Colonic mucosa (tissue), 4 donors: ENCODE data around the gene KPNB1. TPM values are rescaled to one million over a fixed set of nuclear protein-coding genes. Genes with fewer than 3 reads are reported as not detected.
A peak's percentile ranks its signal among the peaks of the same experiment; 100 is the strongest.

ENCODE experiments used
- DNase-seq: peaks from one replicate; pipeline ENCODE4 v3.0.0-alpha.2; 2020
- H3K27ac ChIP-seq: fragments of 200-600 bp; one replicate; pipeline ENCODE4 v1.8.0; 2021
- H3K27me3 ChIP-seq: fragments of 200-600 bp; one replicate; pipeline ENCODE4 v1.8.0; 2021
- H3K36me3 ChIP-seq: fragments of 200-600 bp; one replicate; pipeline ENCODE4 v1.8.0; 2021
- H3K4me1 ChIP-seq: fragments of 200-600 bp; one replicate; pipeline ENCODE4 v1.8.0; 2021; ENCODE audit warnings: mild to moderate bottlenecking
- H3K4me3 ChIP-seq: fragments of 200-600 bp; one replicate; pipeline ENCODE4 v1.8.0; 2021
- H3K9ac ChIP-seq, 2 donors: one replicate each; pipeline ENCODE4 v1.7.0; 2013; ENCODE audit warnings: control low read depth in 2 of 2, low read depth in 2 of 2, low read length in 2 of 2
- H3K9me3 ChIP-seq: fragments of 200-600 bp; one replicate; pipeline ENCODE4 v1.8.0; 2021
- intact Hi-C: fragments of 100-400 bp; cut with DNase I; formaldehyde crosslinking; loops from one replicate; pipeline ENCODE4 v1.14.1; 2022
- total RNA-seq, 2 donors: library from RNA; stranded (reverse); fragmentation: NEBNext Ultra II Directional in 1 of 2; extraction: Animal tissue kit (Norgen Biotek cat#: 25700) in 1 of 2; gene quantifications; one replicate each; pipeline ENCODE4 v1.2.1, GENCODE V29; 2021
- TF ChIP-seq, protein P1 (sequence below): fragments of 200-600 bp; IDR thresholded peaks from one replicate; pipeline ENCODE4 v1.8.0; 2022; ENCODE audit warnings: antibody characterized with exemption, mild to moderate bottlenecking
- donor health status: healthy.
- donor health status: DM: no; HTN: no; CAD: no.
- donor health status: DM: no; HTN: no; CAD: no.

KPNB1 gene
- total RNA-seq, 2 donors from 2014 or later, result 247 to 356 TPM

- intact Hi-C loops, result no loop called here
- TF ChIP-seq, protein P1, sequence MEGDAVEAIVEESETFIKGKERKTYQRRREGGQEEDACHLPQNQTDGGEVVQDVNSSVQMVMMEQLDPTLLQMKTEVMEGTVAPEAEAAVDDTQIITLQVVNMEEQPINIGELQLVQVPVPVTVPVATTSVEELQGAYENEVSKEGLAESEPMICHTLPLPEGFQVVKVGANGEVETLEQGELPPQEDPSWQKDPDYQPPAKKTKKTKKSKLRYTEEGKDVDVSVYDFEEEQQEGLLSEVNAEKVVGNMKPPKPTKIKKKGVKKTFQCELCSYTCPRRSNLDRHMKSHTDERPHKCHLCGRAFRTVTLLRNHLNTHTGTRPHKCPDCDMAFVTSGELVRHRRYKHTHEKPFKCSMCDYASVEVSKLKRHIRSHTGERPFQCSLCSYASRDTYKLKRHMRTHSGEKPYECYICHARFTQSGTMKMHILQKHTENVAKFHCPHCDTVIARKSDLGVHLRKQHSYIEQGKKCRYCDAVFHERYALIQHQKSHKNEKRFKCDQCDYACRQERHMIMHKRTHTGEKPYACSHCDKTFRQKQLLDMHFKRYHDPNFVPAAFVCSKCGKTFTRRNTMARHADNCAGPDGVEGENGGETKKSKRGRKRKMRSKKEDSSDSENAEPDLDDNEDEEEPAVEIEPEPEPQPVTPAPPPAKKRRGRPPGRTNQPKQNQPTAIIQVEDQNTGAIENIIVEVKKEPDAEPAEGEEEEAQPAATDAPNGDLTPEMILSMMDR, result no peak
These were observed 38.0 kb downstream of the KPNB1 start for GRCh38 chr17:47687748-47688147.

GRCh38 chr17:47690121-47690520, 40.4 kb downstream of the KPNB1 start:
- Histone ChIP-seq H3K27me3 (no peaks in the 10 kb centered on the region), H3K4me1 (peaks cover 6% of the 10 kb centered on the region), H3K9me3 (no peaks in the 10 kb centered on the region), H3K36me3 (no peaks in the 10 kb centered on the region), H3K9ac (no peak overlapping the region), H3K4me3 (no peak overlapping the region), H3K27ac (no peak overlapping the region)
- no peak for DNase-seq
- TF ChIP-seq, protein P1, result no peak
- intact Hi-C loops, result loop anchor here (10.0 kb wide), 1 partner anchor 115 kb away; no protein-coding TSS in a partner anchor

More at GRCh38 chr17:47687748-47688147, 38.0 kb downstream of the KPNB1 start:
- no peaks in the 10 kb centered on the region for H3K27me3 ChIP-seq
- H3K9ac ChIP-seq, result no peak overlapping the region
- no peaks in the 10 kb centered on the region for H3K9me3 ChIP-seq
- H3K4me1 ChIP-seq, result no peaks in the 10 kb centered on the region
- no peak overlapping the region for H3K4me3 ChIP-seq
- H3K27ac ChIP-seq, result no peak overlapping the region
- no peaks in the 10 kb centered on the region for H3K36me3 ChIP-seq
- DNase-seq, result no peak

GRCh38 chr17:47692137-47692894, 42.6 kb downstream of the KPNB1 start:
- no peaks in the 10 kb centered on the region for H3K27me3 ChIP-seq
- H3K27ac ChIP-seq, result no peak overlapping the region
- H3K9ac ChIP-seq, result no peak overlapping the region
- DNase-seq, result no peak
- H3K36me3 ChIP-seq, result no peaks in the 10 kb centered on the region
- H3K9me3 ChIP-seq, result no peaks in the 10 kb centered on the region
- H3K4me3 ChIP-seq, result no peak overlapping the region
- intact Hi-C loops, result loop anchor here (10.0 kb wide), 1 partner anchor 112 kb away; no protein-coding TSS in a partner anchor
- peaks cover 9% of the 10 kb centered on the region for H3K4me1 ChIP-seq
- TF ChIP-seq, protein P1, result no peak

DNA sequence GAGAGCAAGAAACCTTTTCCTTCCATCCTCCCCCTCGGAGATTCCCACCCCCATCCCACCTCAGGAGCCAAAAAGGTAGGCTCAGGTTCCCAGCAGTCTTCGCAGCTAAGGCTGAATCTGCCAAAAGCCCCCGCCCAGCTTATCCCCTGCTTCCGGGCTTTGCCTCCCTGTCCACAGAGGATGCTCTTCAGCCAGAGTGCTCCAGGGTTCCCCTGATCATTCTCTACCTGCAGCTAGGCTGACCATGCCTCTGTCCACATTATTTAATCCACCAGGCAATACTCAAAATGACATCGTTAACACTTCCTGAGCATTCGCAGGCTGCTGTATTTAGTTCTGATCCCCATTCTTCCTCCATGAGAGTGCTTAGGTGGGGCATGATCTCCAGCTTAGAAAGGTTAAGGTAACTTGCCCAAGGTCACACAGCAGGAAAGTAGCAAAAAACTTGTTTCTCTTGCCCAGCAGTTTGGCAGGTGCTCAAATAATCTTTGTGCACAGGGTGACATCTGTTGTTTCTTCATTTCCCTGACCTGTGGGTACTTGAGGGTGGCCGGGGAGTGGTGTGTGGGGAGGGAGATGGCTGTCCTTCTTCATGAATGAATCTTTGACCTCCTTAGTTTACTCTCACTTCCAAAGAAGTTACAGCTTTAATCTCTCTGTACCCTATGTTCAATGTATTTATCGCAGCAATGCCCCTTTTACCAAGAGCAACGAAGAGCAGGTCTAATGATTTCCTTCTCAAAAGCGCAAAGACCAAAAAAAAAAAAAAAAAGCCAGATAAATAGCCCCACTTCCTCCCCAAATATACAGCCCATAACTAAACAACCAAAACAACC, 43.4 kb downstream of the KPNB1 start:
- Histone ChIP-seq H3K27me3 (no peaks in the 10 kb centered on the region), H3K4me3 (peak overlapping the region; percentile 85), H3K9ac (peak overlapping the region in 1 of 2 donors; percentile 66), H3K4me1 (peaks cover 9% of the 10 kb centered on the region), H3K9me3 (no peaks in the 10 kb centered on the region), H3K27ac (peak overlapping the region; percentile 69), H3K36me3 (no peaks in the 10 kb centered on the region)
- TF ChIP-seq, protein P1, result no peak
- DNase-seq, result peak; percentile 29
- intact Hi-C loops, result loop anchor here (10.0 kb wide), 1 partner anchor 112 kb away; no protein-coding TSS in a partner anchor

GRCh38 chr17:47693731-47694580, 44.2 kb downstream of the KPNB1 start, which contains the start of gene TBKBP1:
TBKBP1 (plus strand) TSS chr17:47694161; CDS start chr17:47696113, 1,952 bp downstream.
- peak within 1 kb of the TSS; percentile 69 for H3K27ac ChIP-seq
- intact Hi-C loops, result loop anchor here (10.0 kb wide), 1 partner anchor 111 kb away; no protein-coding TSS in a partner anchor

More at GRCh38 chr17:47693731-47694580, 44.2 kb downstream of the KPNB1 start, which contains the start of gene TBKBP1:
- H3K9ac ChIP-seq, result peak within 1 kb of the TSS; percentile 40 to 69
- H3K4me3 ChIP-seq, result peak within 1 kb of the TSS; percentile 85
- TF ChIP-seq, protein P1, result no peak
- no peaks in the 10 kb centered on the region for H3K9me3 ChIP-seq
- no peaks in the 10 kb centered on the region for H3K36me3 ChIP-seq
- H3K4me1 ChIP-seq, result peaks cover 9% of the 10 kb centered on the region
- DNase-seq, result peak; percentile 26
- no peaks in the 10 kb centered on the region for H3K27me3 ChIP-seq
